GM19395 (cell line): Measurements from ENCODE around the gene CENPT.
"Not testable (repeated sequence)": the region's sequence is repeated elsewhere in the genome, so short reads cannot be mapped to it uniquely, and the experiment has no call there.

ENCODE experiments used
- ATAC-seq: cut with Tn5 transposase; IDR thresholded peaks from one replicate; pipeline ENCODE4 v1.9.1; 2021; ENCODE audit warnings: mild to moderate bottlenecking, moderate library complexity; ENCODE audit not compliant: unreplicated experiment

CENPT gene

DNA sequence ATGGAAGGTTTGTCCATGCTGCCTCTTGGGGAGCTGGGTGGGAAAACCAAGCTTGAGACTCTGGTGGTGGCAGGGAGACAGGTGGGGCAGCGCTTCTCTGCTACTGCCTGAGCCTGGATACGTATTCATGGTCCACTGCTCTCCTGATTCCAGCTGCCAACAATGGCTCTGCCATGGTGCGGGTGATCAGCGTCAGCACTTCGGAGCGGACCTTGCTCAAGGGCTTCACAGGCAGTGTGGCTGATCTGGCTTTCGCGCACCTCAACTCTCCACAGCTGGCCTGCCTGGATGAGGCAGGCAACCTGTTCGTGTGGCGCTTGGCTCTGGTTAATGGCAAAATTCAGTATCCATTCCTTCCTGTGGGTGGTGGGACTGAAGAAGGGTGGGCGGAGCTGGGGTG, 29.6 kb upstream of the CENPT start:
- ATAC-seq, result no peak

DNA sequence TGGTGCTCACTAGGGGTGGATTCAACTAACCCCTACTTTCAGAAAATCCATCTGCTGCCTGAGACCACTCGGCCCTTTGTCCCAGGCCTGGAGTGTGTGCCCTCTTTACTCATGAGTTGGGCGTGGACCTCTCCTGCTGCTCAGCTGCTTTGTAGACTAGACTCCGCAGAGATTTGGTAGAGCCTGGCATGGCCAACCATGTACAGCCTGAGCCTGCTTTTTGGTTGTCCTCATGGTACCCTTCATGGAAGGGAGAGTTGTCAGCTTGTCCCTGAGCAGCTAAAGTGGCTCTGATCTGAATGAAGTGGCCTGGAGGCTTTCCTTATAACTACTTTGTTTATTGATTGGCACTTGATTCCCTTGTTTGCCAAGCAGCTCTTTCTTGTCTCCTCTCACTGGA, 26.9 kb upstream of the CENPT start:
- no peak for ATAC-seq

DNA sequence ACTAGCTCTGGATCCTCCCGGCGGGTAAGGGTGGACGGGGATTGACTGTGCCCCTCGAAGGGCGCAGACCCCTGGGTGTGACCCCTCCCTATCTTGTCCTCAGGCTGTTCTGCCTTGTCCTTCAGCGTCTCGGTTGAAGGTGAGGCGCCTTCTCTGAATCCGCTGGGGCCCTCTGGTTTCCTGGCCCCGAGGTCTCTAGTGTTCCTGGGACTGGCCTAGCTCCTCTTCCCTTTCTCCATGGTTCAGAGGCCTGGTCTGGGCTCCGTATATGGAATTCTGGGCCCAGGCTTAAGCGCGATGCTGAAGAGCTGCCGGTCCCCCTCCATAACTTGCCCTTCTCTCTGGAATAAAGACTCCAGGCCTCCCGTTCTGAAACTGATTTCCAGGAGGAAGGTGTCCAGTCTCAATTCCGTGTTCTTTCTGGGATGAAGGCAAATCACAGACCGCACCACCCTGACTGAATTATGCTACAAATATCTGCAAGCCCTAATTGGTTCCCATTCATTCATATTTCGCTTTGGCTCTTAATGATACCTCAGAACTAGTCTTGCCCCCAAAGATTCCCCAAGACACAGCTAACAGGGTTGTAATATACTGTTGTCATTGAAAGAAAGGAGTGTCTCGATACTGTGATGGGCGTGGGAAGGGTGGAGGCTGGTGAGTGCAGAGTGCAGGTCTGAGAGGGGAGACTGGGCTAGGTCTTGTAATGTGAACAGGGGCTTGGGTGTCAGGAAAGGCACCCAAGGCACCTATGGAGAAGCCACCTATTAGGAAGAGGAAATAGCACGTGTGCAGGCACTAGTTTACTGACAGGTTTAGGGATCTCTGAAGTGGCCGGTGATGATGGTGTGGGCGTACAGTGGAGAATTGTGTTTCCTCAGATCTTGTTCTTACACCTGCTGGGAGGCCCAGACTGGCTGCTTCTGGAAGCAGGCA, 26.2 kb upstream of the CENPT start:
- peak; percentile 16 for ATAC-seq

DNA sequence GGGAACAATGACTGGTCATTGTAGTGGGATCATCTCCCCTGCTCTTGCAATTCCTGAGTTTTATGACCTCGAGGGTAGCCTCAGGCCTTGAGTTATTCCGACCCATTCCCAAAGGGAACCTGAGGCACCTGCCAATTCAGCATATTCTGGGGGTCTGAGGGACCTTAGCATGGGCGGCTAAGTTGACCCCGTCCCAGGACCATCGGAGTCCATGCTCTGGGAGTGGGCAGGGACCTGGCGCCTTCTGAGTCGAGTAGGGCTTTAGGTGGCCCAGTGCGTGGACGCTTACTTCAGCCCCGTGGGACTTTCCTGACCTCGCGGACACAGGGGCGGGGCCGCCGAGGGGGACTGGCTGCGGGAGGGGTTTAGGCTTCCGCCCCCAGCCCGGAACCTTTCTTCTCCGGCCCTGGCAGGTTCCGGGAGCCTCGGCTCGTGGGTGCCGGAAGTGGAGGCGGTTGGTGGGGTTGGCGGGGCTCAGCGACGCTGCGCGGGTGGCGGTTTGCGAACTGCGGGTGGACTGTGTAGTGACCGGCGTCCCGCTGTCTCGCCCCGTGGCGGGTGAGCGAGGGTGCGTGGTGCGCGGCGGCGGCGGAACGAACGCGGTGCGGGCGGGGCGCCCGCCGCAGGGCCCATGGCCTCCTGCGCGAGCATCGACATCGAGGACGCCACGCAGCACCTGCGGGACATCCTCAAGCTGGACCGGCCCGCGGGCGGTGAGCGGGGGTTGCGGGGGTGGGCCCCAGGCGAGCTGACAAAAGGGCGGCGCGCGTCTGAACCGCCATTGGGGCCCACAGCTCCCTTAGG, 25.3 kb upstream of the CENPT start, which contains the start of gene EDC4:
Gene EDC4 (plus strand): TSS at position 422 of the 804 bp plus-strand sequence. CDS start 210 bp downstream, at position 632.
- peak; percentile 68 for ATAC-seq

DNA sequence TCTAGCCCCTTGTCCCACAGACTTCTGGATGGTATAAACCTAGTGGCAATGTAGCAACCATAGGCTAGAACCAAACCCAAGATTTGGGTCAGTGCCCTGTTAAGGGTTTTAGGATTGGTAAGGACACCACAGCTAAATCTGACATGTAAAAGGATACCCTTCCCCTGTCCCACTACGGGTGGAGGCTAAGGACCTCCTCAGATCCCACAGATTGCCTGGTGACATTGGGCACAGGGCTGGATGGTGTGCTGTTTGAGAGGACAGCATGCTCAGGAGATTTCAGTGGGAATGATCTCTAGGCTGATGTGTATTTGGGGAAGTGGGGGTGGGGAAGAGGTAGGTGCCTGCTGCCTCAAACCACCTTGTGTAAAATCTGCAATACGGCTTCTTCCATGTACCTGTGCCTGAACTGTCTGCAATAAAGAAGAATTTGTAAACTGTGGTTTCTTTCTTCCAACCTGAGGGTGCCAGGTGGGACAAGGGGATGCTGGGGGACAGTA, 24.7 kb upstream of the CENPT start:
- no peak for ATAC-seq

GRCh38 chr16:67871256-67871655, 23.8 kb upstream of the CENPT start:
- no peak for ATAC-seq

- no peak for ATAC-seq
Measured at GRCh38 chr16:67869653-67870052, 22.2 kb upstream of the CENPT start.

DNA sequence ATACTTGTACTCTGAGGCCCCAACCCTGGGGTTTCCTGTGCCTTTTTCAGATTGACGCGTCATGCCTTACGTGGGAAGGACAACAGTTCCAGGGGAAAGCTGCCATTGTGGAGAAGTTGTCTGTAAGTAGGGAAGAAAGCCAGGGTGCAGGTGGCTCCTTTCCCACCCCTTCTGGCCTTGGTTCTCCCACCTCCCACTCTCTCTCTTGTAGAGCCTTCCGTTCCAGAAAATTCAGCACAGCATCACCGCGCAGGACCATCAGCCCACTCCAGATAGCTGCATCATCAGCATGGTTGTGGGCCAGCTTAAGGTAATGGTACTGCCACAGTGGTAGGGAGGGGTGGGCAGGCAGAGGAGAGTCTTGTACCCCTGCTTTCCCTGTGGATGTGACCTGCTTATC, 20.8 kb upstream of the CENPT start:
- ATAC-seq, result no peak

GRCh38 chr16:67865318-67865717, 17.8 kb upstream of the CENPT start:
- ATAC-seq, result no peak

GRCh38 chr16:67864594-67864993, 17.1 kb upstream of the CENPT start:
- ATAC-seq, result no peak

DNA sequence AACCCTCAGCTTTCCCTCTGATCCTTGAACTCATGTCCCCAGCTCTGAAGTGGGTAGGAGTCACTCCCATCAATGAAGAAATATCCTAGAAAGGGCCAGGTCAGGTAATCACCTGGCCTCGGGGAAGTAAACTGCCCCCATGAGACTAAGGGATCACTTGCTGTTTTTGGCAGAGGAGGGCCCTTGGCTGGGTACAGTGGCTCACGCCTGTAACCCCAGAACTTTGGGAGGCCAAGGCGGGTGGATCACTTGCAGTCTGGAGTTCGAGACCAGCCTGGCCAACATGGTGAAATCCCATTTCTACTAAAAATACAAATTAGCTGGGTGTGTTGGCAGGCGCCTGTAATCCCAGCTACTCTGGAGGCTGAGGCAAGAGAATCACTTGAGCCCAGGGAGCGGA, 16.6 kb upstream of the CENPT start:
- ATAC-seq, result not testable (repeated sequence)

DNA sequence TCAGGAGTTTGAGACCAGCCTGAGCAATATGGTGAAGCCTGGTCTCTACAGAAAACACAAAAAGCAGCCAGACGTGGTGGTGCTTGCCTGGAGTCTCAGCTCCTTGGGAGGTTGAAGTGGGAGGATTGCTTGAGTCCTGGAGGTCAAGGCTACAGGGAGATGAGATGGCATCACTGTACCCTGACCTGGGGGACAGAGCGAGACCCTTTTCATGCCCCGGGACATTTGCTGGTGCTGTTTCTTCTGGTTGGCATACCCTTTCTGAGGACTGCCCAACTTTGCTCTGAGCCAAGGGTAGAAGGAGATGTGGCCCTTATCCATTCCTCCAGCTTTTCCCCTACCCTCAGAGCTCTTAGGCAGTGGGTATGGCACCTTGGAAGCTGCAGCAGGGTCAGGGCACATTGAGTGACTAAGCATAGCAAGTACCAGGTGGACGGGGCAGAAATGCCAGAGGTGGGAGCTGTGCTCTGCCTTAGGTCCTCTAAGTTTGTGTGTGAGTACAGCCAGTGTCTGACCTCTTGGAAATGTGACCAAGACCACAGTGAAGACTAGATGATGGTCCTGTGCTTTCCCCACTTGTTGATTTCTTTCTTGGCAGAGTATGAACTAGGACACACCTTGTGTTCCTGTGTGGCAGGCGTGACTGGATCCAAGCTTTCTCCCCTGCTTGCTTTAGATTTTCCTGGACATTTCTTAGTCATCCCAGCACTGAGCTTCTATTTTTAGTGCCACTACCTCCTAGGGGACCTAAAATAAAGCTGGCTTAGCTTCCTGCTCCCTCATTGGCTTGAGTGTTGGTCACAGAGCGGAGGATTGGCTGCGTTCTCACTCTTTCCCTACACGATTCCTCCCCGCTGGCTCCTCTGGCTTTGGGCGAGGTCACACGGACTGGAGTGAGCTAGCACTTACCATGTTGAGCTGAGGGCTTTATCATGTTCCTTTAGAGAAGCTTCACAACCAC, 15.4 kb upstream of the CENPT start:
- no peak for ATAC-seq

GRCh38 chr16:67861877-67862276, 14.4 kb upstream of the CENPT start:
- no peak for ATAC-seq

- ATAC-seq, result no peak
Measured at GRCh38 chr16:67860589-67861398, 13.3 kb upstream of the CENPT start.

DNA sequence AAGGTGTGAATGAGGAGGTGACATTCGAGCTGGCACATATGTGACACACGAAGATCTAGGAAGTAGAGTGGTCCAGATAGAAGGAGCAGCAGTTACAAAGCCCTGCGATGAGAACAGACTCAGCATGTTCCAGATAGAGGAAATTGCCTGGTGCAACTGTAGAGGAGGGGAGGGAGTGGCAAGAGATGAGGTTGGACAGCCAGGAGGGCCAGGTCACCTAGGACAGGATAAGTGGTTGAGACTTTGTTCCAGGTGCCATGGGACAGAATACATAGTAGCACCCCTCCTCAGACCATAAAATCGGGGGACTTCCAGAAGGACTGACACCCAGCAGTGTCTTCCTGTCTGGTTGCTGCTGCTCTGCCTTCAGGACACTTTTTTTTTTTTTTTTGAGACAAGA, 11.0 kb upstream of the CENPT start:
- ATAC-seq, result no peak

GRCh38 chr16:67857547-67858233, 10.2 kb upstream of the CENPT start:
- ATAC-seq, result no peak

DNA sequence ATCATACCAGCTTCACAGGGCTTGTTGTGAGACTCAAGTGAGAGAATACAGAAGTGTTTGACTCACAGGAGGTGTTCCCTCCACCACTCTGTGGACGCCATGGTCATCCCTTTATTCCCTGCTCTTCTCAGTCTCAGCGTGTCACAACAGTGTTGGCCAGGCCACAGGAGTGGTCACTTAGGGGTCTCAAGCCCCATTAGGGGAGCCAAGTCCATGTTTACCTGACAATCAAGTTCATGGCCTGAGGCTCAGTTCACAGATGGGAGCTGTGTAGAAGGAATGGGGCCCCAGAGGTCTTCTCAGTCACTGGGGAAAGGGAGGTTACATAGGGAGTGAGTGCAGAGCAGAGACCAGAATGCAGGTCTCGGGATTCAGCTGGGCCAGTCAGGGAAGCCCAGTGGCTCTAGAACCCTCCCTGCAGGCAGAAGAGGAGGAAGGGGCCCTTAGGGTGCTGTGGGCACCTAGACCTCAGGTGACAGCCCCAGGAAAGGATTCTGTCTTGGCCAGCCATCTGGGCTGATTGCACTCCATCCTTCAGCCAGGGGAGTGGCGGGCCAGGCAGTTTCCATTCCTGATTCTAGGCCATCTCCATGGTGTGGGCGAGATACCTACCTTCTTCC, 9.5 kb upstream of the CENPT start:
- ATAC-seq, result no peak

DNA sequence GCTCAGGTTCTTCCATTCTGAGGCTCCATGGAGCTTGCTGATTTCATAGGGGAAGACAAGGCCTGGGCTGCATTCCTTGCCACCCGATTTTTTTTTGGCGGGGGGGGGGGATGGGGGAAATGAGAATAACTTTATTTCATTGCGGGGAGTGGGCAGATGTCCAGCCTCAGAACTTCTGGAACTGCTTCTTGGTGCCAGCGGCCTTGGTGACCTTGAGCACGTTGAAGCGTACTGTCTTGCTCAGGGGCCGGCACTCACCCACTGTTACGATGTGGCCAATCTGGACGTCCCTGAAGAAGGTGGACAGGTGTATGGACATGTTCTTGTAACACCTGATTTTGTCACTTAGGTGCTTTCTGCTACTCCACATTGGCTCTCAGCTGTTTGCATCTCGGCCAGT, 8.3 kb upstream of the CENPT start:
- ATAC-seq, result no peak

- no peak for ATAC-seq
Measured at GRCh38 chr16:67853670-67854069, 6.2 kb upstream of the CENPT start.
